ENCODE measurements around the gene TUBA3C. TPM values are rescaled to one million over a fixed set of nuclear protein-coding genes. Genes with fewer than 3 reads are reported as not detected.
"Not testable (repeated sequence)": the region's sequence is repeated elsewhere in the genome, so short reads cannot be mapped to it uniquely, and the experiment has no call there.

TUBA3C gene
- polyA plus RNA-seq, 1 donor from 2014 or later = not detected

- Histone ChIP-seq H3K27ac (ENCODE audit: low read length) (no peak overlapping the region), H3K9me2 (ENCODE audit: insufficient read depth, low read length) (no peaks in the 10 kb centered on the region), H3K4me3 (ENCODE audit: low read length) (no peak overlapping the region), H3F3A (ENCODE audit: insufficient read depth, low read length, poor library complexity, severe bottlenecking) (no peaks in the 10 kb centered on the region), H3K4me2 (ENCODE audit: low read length) (no peak overlapping the region), H2AFZ (ENCODE audit: low read depth, low read length) (no peak overlapping the region), H3K9me3 (ENCODE audit: low read length) (peaks cover 8% of the 10 kb centered on the region), H3K9ac (ENCODE audit: low read length) (no peak overlapping the region), H3K27me3 (ENCODE audit: insufficient read depth, low read depth, low read length) (no peaks in the 10 kb centered on the region), H4K20me1 (ENCODE audit: insufficient read depth) (no peaks in the 10 kb centered on the region), H3K36me3 (ENCODE audit: insufficient read depth, low read length) (no peaks in the 10 kb centered on the region), H3K79me2 (replicated peaks; ENCODE audit: insufficient read depth, low read length) (no peaks in the 10 kb centered on the region)
- no peak for TF ChIP-seq REST (IDR thresholded peaks at IDR 0.05; ENCODE audit: borderline replicate concordance)
- no peak for TF ChIP-seq EP300 (conservative IDR thresholded peaks at IDR 0.05; ENCODE audit: poor library complexity, severe bottlenecking)
- no peak for TF ChIP-seq RAD21 (conservative IDR thresholded peaks at IDR 0.05)
- TF ChIP-seq SMC3 (conservative IDR thresholded peaks at IDR 0.05; ENCODE audit: poor library complexity) = no peak
- no peak for TF ChIP-seq EZH2 (IDR thresholded peaks at IDR 0.05; ENCODE audit: borderline replicate concordance, insufficient read depth, low read length, poor library complexity, severe bottlenecking)
- TF ChIP-seq POLR2AphosphoS5 (IDR thresholded peaks at IDR 0.05) = no peak
- no peak for TF ChIP-seq MXI1 (conservative IDR thresholded peaks at IDR 0.05; ENCODE audit: poor library complexity, severe bottlenecking)
- TF ChIP-seq CTCF (IDR thresholded peaks at IDR 0.05; ENCODE audit: poor library complexity, severe bottlenecking) = no peak
- no peak for TF ChIP-seq TAF1 (IDR thresholded peaks at IDR 0.05; ENCODE audit: low read depth)
These were observed 2.6 kb downstream of the TUBA3C start for GRCh38 chr13:19178901-19179593.

DNA sequence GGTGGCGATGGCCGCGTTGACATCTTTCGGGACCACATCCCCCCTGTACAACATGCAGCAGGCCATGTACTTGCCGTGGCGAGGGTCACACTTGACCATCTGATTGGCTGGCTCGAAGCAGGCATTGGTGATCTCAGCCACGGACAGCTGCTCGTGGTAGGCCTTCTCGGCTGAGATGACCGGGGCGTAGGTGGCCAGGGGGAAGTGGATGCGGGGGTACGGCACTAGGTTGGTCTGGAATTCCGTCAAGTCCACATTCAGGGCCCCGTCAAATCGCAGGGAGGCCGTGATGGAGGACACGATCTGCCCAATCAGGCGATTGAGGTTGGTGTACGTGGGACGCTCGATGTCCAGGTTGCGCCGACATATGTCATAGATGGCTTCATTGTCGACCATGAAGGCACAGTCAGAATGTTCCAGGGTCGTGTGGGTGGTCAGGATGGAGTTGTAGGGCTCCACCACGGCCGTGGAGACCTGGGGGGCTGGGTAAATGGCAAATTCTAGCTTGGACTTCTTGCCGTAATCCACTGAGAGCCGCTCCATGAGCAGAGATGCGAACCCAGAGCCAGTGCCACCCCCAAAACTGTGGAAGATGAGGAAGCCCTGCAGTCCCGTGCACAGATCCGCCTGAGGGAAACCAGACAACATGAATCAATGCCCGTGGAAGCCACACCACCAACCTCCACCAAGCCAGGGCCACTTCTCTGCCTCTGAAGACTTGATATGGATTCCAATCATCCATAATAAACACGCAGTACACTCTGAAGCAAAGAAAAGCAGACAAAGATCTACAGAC, 4.4 kb downstream of the TUBA3C start:
- H3K4me3 ChIP-seq (ENCODE audit: low read length); H4K20me1 ChIP-seq (ENCODE audit: insufficient read depth); H3K36me3 ChIP-seq (ENCODE audit: insufficient read depth, low read length); H3K9ac ChIP-seq (ENCODE audit: low read length); H3F3A ChIP-seq (ENCODE audit: insufficient read depth, low read length, poor library complexity, severe bottlenecking); H2AFZ ChIP-seq (ENCODE audit: low read depth, low read length); H3K9me3 ChIP-seq (ENCODE audit: low read length); H3K27ac ChIP-seq (ENCODE audit: low read length); H3K9me2 ChIP-seq (ENCODE audit: insufficient read depth, low read length); H3K4me2 ChIP-seq (ENCODE audit: low read length); H3K27me3 ChIP-seq (ENCODE audit: insufficient read depth, low read depth, low read length); H3K79me2 ChIP-seq (replicated peaks; ENCODE audit: insufficient read depth, low read length): not testable (repeated sequence)
